Measurements from ENCODE around the gene NUCB2.

DNA sequence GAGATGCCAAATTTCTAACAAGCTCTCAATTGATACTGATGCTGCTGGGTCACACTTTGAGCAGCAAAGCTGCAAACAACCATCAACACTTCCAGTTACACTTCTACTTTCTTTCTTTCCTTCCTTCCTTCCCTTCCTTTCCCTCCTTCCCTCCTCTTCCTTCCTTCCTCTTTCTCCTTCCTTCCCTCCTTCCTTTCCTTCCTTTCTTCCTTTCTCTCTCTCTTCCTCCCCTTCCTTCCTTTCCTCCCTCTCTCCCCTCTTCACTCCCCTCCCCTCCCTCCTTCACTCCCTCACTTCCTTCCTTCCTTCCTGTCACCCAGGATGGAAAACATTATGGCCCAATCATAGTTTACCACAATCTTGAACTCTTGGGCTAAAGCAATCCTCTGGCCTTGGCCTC is 35.8 kb upstream of the NUCB2 start:
- TF ChIP-seq, protein P1, sequence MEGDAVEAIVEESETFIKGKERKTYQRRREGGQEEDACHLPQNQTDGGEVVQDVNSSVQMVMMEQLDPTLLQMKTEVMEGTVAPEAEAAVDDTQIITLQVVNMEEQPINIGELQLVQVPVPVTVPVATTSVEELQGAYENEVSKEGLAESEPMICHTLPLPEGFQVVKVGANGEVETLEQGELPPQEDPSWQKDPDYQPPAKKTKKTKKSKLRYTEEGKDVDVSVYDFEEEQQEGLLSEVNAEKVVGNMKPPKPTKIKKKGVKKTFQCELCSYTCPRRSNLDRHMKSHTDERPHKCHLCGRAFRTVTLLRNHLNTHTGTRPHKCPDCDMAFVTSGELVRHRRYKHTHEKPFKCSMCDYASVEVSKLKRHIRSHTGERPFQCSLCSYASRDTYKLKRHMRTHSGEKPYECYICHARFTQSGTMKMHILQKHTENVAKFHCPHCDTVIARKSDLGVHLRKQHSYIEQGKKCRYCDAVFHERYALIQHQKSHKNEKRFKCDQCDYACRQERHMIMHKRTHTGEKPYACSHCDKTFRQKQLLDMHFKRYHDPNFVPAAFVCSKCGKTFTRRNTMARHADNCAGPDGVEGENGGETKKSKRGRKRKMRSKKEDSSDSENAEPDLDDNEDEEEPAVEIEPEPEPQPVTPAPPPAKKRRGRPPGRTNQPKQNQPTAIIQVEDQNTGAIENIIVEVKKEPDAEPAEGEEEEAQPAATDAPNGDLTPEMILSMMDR (IDR thresholded peaks at IDR 0.05; ENCODE audit: low read depth, low read length, poor library complexity, severe bottlenecking): no peak
- no peak for TF ChIP-seq EZH2phosphoT487 (IDR thresholded peaks at IDR 0.05; ENCODE audit: borderline replicate concordance, low read length)

Data from DOHH2 (cell line).